DMS53 (cell line): ENCODE measurements around the gene ME1.
"Not testable (repeated sequence)": the region's sequence is repeated elsewhere in the genome, so short reads cannot be mapped to it uniquely, and the experiment has no call there.

Experiments
- DNase-seq: peaks from one replicate; lab custom pipeline; 2025; lab: John Stamatoyannopoulos, UW

ME1 gene

DNA sequence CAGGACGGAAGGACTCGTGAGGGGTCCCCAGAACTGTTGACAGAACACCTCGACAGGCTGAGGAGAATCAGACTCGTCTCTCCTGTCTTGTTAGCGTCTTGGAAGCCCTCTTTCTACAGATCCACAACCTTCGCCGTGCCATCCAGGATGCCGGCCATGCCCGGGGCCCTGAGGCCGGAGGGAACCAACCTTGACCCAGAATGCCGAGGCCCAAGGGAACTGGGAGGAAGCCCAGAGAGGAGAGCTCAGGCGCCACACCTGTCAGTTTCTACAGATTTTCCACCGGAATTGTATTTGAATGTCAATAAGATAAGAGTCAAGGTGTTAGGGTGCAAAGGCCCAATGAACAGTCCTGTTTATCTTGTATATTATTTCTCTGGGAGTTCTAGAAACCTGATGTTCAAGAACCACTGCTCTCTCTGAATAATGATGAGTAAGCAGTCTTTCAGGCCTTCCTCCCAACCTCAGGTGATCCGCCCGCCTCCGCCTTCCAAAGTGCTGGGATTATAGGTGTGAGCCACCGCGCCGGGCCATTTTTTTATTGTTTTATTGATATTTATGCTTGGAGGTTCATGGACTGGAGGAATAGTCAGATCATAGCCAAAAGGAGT is 799 bp upstream of the ME1 start:
- DNase-seq, result peak; percentile 69

DNA sequence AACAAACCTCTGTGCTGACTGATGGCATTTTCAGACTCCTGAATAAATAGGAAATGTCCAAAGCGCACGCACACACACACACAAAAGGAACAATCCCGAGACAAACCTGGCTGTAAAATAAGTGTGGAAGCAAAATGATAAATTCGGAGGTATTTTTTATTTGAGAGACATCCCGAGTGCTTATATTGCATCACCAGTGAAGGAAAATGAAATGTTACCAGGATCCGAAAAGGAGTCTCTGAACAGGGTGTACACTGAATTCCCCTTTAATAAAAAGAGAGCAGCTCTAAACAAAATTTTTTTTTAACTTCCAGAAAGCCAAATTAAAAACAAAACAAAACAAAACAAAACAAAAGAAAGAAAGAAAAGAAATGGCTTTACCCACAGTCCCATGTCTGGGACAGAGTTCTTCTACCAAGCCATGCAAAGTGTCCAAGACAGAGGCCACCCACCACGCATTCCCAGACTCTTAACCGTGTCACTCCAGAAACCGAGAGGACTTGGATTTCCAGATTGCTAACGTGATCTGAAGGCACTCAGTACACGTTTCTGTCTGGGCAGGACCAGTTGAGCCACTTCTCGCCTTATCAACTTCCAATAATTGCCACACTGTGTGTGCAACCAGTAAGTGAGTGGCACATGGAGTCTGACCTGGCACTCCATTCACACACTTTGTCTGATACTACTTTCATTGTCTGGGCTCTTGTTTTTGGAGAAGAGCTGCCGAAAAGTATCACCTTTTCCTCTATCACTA is 817 bp downstream of the ME1 start:
- DNase-seq, result peak; percentile 58

DNA sequence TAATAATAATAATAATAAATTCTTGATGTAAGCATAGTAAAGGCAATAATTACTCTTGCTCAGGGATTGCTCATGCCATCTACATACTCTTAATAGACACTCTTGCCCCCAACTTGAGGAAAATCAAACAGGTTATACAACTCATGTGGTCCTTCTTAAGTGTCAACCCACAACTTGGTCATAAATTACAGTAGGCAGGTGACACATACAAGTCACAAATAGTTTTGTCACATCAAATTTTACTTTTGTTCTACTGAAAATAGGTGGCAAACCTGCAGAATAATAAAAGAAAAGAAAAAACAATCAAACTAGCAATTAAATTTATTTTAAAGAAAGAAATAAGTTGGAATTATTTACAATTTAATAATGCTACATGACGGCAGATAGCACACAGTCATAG is 1.6 kb downstream of the ME1 start:
- DNase-seq, result no peak

DNA sequence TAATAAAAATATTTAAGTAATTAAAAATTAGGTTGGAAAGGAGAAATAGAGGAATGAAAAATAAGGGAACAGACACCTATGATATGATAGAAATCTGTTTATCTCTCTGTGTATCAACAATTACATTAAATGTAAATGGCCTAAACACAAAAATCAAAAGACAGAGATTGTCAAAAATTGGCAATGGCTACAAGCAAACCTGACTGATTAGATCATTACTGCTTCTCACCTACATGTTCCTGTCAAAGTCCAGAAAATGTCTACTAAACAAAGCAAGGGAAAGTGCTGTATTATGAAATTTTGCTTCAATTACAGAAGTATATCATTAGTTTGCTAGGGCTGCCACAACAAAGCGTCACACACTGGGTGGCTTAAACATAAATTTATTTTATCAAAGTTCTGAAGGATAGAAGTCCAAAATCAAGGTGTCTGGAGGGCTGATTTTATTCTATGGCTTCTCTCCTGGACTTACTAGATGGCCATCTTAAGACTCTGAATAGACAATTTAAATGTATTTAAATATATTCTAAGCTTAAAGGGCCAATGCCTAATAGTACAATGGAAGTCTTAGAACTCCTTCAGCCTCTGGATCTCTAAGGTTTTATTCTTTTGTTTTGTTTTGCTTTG is 6.3 kb downstream of the ME1 start:
- no peak for DNase-seq

DNA sequence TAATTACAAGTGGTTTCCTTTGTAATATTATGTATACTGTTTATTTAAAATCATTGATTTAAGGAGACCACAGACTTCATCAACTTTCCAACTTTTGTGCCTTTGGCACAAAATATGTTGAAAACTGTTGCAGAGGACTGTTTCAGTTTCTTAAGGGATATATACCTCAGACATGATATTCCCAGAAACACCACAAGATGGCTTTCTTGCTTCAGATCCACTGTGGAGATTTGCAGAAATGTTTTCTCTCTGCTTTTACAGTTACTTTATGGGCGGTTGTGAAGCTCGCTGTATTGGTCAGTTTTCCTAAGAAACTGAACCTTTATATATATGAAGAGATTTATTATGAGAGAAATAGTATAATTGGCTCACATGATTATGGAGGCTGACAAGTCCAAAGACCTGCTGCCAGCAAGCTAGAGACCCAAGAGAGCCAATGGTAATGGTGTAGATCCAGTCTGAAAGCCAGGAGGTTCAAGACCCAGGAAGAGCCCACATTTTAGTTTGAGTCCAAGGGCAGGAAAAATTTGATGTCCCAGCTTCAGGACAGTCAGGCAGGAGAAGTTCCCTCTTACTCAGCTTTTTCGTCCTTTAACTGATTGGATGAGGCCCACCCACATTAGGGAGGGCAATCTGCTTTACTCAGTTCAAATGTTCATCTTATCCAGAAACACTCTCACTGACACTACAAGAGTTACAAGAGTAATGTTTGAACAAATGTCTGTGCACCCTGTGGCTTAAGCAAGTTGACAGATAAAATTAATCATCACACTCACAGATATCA is 12.8 kb downstream of the ME1 start:
- DNase-seq, result peak; percentile 66

DNA sequence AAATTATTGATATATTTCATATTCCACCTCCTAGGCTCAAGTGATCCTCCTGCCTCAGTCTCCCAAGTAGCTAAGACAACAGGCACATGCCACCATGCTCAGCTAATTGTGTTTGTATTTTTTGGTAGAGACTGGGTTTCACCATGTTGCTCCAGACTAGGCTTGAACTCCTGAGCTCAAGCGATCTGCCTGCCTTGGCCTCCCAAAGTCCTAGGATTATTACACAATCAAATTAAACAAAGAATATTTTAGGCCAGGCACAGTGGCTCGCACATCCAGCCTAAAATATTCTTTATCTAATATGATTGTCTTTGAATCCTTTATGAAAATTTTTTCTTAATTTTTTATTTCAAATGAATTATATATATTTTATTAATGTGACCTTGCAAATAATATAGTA is 17.8 kb downstream of the ME1 start:
- DNase-seq, result no peak

DNA sequence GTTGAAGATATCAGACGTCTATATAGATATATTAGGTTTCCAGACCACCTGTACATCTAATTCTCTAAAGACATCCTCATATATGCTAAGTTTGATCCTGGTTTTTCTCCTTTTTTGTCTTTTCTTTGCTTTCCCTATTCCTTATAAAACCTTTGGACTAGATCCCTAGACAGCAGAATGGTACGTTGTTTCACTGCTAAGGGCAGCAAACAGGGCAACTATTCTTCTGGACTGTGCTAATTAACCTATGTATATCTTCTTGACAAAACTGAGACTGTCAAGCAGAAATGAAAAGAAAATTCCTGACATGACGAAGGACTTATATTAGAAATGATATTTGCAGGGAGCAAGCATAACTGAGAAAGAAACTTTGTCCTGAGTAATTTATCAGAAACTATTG is 19.1 kb downstream of the ME1 start:
- DNase-seq, result no peak

DNA sequence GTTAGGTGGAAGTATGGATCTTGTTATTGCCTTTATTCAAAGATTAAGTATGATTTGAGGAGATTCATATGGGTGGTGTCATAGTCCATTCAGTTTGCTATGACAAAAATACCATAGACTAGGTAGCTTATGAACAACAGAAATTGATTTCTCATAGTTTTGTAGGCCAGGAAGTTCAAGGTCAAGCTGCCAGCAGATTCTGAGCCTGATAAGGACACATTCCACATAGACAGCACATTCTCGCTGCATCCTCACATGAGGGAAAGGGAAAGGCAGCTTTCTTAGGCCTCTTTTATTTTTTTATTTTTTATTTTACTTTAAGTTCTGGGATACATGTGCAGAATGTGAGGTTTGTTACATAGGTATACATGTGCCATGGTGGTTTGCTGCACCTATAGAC is 27.7 kb downstream of the ME1 start:
- DNase-seq, result no peak

DNA sequence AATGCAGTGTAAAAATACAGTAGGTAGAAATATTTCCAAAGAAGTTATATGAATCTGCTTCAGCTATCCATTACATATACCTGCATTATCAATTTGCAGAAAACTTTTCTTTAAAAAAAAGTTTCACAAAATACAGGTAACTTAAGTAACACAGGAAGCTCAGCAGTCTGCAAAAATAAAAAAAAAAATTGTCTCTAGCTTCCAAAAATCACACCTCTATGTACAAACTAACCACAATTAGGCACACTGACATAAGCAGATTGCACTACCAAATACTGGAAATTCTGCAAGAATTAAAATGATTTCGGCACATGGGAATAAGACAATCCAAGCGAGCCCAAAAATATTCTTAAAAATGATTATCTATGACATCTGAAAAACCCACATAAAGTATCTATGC is 41.2 kb downstream of the ME1 start:
- no peak for DNase-seq

DNA sequence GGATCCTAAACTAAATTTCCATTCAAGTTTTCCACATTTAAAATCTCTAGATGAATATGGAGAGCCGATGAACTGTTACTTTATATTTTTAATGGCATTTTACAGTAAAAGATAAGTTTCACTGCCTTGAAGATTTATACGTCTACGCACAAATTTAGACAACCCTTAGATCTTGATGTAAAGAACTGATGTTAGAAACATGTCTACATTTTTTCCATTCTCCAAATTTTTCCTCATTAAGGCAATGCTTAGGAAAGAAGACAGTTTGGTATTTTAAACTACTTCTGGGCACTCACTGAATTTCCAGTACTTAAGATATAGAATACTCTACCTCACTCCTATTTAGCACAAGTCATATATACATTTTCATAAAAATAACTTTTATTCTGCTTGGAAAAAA is 45.4 kb downstream of the ME1 start:
- no peak for DNase-seq

DNA sequence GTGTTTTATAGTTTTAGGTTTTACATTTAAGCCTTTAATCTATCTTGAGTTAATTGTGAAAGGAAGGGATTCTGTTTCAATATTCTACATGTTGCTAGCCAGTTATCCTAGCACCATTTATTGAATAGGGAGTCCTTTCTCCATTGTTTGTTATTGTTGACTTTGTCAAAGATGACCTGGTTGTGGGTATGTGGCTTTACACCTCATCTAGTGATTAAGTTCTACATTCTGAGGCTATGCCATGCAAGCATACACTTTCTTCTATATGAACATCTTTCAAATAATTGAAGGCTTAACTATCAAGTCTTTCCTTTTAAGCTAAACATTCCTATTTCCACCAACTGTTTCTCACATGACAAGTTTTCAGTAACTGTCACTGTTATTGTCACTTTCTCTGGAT is 46.1 kb downstream of the ME1 start:
- DNase-seq, result no peak

DNA sequence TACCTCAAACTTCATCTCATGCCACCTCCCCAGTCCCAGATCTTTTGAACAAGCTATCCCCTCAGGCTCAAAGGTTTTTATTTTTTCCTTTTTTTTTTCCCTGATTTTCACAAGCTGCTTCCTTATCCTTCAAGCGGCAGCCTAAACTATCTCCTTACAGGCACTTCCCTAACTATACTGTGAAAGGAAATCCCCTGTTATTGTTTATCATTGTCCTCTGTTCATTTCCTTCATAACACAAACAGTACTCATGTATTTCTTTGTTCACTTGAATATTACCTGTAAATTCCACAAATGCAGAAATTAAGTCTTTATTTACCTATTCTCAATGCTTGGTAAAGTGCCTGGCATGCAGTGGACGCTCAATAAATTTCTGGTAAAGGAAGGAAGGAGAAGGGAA is 48.9 kb downstream of the ME1 start:
- DNase-seq, result peak; percentile 13

DNA sequence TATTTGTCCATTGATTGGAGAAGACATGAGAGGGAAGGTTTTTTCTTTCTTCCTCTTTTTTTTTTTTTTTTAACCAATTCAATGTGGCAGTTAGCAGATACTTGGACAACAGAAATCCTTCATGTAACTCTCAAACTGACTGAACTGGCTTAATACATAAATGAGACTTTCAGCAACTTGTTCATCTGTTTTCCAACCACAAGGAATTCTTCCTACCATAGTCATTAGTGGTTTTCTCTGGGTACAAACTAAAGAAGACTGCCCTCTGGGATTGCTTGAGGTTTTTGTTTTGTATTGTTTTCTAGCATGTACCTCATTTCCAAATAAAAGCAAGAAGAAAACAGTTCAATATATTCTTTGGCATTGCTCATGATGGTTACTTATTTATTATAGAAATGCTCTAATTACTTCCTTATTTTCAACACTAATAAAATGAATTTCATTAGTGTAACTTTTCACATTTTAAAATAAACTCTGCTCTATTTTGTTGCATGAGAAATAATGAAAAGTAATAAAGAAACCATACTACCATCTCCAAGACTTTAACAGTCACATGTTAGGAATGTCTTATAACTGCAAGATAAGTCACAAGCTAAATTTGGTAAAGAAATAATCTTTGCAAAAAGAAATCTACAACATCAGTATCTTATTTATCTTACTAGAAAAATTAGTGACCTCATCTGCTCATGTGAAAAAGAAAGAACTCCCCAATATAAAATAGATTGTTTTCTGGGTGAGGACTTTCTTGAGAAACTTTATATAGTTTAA is 52.0 kb downstream of the ME1 start:
- DNase-seq, result no peak

DNA sequence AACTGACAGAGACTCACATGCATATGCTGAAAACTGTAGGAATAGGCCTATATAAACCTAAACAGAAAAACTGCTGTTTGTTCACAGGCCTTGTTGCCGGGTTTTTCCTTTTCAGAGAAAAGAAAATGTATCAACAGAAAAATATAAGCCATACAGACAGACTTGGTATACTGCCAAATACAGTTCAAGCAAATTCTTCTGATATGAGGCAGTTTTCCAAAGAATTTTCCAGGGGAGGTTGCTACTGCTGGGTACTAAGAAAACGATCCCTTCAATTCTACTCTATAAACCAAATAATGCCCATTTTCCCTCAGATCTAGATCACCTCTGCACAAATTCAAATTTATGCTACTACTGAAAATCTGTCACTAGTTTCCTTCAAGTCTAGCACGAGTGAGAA is 59.4 kb downstream of the ME1 start:
- DNase-seq, result no peak

DNA sequence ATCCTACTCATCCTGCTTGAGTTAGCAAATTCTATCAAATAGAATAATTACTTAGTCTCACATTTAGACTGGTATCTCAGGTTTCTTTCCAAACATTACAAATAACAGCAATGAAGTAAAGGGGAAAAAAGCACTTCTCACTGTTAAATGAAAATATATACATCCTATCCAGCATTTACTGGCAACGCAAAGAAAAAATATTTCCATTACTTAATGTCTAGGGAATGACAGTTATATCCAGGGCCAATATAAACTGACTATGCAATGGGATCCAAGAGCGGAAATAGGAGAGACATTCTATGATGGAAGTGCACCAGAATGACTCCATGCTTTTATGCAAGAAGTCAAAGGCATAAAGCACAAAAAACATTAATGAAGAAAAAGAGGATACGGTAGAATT is 60.3 kb downstream of the ME1 start:
- DNase-seq, result no peak

DNA sequence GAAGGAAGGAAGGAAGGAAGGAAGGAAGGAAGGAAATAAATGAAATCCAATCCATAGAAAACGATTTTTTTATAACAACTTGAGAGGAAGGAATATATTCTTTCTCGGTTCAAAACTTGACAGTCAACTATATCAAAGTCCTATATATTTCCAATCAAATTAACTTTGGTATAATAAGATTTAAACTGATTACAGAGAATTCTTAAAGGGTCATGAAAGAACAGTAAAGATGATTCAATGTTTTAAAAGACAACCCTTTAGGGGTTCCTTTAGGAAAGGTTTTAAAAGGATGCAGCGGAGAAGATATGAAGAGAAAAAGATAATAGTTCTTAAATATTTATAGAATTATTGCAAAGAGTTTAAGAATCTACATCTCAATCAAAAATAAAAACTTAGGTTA is 61.2 kb downstream of the ME1 start:
- DNase-seq, result no peak

DNA sequence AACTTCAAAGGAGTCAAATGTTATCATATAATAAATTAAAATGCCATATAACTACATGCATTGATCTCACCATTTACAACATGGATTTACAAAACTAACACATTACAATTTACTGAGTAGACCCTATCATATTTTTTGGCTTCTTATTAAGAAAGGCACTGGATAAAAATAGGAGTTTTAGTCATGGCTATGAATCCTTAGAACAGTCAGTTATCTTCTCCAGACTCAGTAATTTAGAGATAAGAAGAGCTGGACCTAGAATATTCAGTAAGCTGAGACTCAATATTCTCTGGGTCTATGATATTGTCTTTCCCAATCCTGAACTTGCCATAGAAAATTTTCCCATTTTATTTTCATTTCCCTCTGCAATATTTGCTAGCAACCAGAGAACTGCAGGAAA is 62.3 kb downstream of the ME1 start:
- no peak for DNase-seq

DNA sequence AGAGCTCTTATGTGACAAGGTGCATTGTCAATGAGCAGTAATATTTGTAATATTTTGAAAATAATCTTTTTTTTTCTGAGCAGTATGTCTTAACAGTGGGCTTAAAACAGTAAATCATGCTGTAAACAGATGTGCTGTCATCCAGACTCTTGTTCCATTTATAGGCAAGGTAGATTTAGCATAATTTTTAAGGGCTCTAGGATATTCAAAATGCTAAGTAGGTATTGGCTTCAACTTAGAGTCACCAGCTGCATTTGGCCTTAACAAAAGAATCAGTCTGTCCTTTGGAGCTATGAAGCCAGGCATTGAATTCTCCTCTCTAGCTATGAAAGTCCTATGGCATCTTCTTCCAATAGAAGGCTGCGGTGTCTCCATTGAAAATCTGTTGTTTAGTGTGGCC is 63.7 kb downstream of the ME1 start:
- DNase-seq, result no peak

DNA sequence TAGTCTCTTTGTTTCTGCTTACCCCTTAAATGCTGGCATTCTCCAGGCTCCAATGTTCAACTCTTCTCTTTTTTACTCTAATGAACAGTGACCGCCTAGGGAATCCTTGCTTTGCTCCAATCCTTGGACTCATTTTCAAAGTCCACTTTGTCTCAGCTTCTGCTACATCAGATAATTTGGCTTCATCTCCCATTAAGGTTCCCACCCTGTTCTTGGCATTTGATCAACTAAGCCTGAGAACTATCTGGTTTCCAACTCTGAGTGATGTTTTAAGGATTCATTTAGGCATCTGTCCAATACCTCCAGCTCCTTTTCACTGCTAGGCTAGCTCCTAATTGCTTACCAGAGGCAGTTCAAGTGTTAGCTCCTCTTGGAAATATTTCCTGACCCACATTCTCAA is 64.9 kb downstream of the ME1 start:
- no peak for DNase-seq

DNA sequence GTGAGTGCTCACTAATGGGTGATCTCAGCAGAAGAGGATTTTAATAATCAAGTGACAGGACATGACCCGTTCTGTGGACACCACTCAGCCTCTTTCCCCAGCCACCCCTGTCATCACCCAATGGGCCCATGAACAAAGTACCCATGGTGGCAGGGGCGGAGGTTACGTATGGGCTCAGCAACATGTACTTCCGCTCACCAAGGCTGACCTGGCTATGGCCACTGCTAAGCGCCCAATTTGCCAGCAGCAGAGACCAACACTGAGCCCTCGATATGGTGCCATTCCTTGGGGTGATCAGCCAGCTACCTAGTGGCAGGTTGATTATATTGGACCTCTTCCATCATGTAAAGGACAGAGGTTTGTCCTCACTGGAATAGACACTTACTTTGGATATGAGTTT is 68.5 kb downstream of the ME1 start:
- not testable (repeated sequence) for DNase-seq

DNA sequence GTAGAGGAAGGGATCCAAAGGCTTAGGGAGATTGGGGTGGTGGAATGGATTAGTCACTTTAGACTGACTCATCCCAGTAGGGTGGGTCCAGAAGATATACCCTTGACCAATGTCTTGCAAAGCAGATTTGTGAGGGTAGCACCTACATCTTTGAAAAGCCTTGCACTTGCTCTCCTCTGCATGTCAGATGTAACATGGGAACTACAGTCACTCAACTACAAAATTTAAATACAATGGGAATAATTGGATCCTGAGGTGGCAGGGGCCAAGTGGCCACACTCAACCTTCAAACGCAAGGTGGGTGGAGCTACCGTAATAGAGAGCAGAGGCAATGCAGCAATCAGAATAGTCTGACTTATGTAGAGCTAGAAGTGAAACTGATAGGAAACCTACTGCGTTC is 71.2 kb downstream of the ME1 start:
- no peak for DNase-seq

DNA sequence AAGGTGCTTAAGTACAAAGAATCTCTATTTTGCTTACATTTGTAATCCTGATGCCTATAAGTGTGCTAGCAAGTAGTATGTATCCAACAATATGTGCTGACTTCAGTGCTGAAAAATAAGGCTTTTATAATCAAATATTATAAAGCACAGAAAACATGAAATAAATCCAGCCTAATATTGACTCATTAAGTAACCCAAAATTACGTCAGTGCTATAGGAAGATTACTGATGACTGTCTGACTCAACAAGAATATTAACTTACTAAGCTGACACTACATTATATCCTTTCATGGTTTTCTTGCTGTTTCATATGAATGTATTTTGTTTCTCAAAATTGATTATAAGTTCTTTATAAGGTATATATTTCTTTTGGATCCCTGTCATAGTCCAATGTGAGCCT is 76.1 kb downstream of the ME1 start:
- no peak for DNase-seq
